Neuronal stem cell (in vitro differentiated cells): ENCODE data around the gene GLI3.
A peak's percentile ranks its signal among the peaks of the same experiment; 100 is the strongest.

Source experiments
- DNase-seq: peaks from one replicate; pipeline ENCODE4 v3.0.0-alpha.2; 2013; ENCODE audit warnings: low spot score
- H2AFZ ChIP-seq: one replicate; pipeline ENCODE4 v1.6.1; 2013; ENCODE audit warnings: mild to moderate bottlenecking, low read length, inconsistent platforms
- H2AK5ac ChIP-seq: 2 replicates; pipeline ENCODE4 v1.6.1; 2013; ENCODE audit warnings: low read depth, mild to moderate bottlenecking, inconsistent platforms, low read length, moderate library complexity, mixed read lengths
- H2BK120ac ChIP-seq: 2 replicates; pipeline ENCODE4 v1.6.1; 2013; ENCODE audit warnings: low read depth, mild to moderate bottlenecking, inconsistent platforms, low read length, moderate library complexity, mixed read lengths
- H2BK12ac ChIP-seq: one replicate; pipeline ENCODE4 v1.6.1; 2013; ENCODE audit warnings: low read length, inconsistent platforms
- H2BK15ac ChIP-seq: 2 replicates; pipeline ENCODE4 v1.6.1; 2013; ENCODE audit warnings: mild to moderate bottlenecking, low read length, inconsistent platforms, mixed read lengths
- H2BK5ac ChIP-seq: one replicate; pipeline ENCODE4 v1.6.1; 2013; ENCODE audit warnings: inconsistent platforms, mild to moderate bottlenecking, low read length, moderate library complexity
- H3K14ac ChIP-seq: one replicate; pipeline ENCODE4 v1.6.1; 2013; ENCODE audit warnings: low read length, inconsistent platforms
- H3K18ac ChIP-seq: 2 replicates; pipeline ENCODE4 v1.6.1; 2013; ENCODE audit warnings: low read length, inconsistent platforms
- H3K23ac ChIP-seq: 2 replicates; pipeline ENCODE4 v1.6.1; 2013; ENCODE audit warnings: low read depth, mild to moderate bottlenecking, mixed read lengths, low read length, inconsistent platforms; ENCODE audit not compliant: poor library complexity
- H3K27ac ChIP-seq: replicated peaks from 3 replicates; pipeline ENCODE4 v1.5.1; 2013; ENCODE audit warnings: low read length, inconsistent platforms
- H3K27me3 ChIP-seq, 3 experiments: 2 replicates each; pipeline ENCODE4 v1.6.1; 2013; ENCODE audit warnings: low read length in 3 of 3, mild to moderate bottlenecking in 2 of 3, inconsistent platforms in 1 of 3, low read depth in 1 of 3, mixed read lengths in 1 of 3, moderate library complexity in 1 of 3; ENCODE audit not compliant: control insufficient read depth in 3 of 3, insufficient read depth in 3 of 3
- H3K36me3 ChIP-seq, 2 donors: replicated peaks in 1 of 2; 2 replicates each; pipeline ENCODE4 v1.6.1; 2013; ENCODE audit warnings: low read length in 2 of 2; ENCODE audit not compliant: control insufficient read depth in 2 of 2, insufficient read depth in 2 of 2
- H3K4ac ChIP-seq: 2 replicates; pipeline ENCODE4 v1.6.1; 2013; ENCODE audit warnings: inconsistent platforms, mild to moderate bottlenecking, low read length, moderate library complexity
- H3K4me1 ChIP-seq, 2 donors: 1 replicate in 1 of 2; 2 replicates in 1 of 2; pipeline ENCODE4 v1.6.1; 2013; ENCODE audit warnings: low read length in 2 of 2, low read depth in 1 of 2; ENCODE audit not compliant: control insufficient read depth in 2 of 2, insufficient read depth in 1 of 2
- H3K4me2 ChIP-seq: one replicate; pipeline ENCODE4 v1.6.1; 2013; ENCODE audit warnings: mild to moderate bottlenecking, low read length, inconsistent platforms; ENCODE audit not compliant: insufficient read depth, poor library complexity, severe bottlenecking
- H3K4me3 ChIP-seq, 2 donors: 2 replicates each; pipeline ENCODE4 v1.5.1; 2013; ENCODE audit warnings: low read length in 2 of 2, mild to moderate bottlenecking in 2 of 2, inconsistent platforms in 1 of 2, moderate library complexity in 1 of 2
- H3K79me1 ChIP-seq: one replicate; pipeline ENCODE4 v1.6.1; 2013; ENCODE audit warnings: low read depth, mild to moderate bottlenecking, inconsistent platforms, low read length, moderate library complexity
- H3K9ac ChIP-seq: one replicate; pipeline ENCODE4 v1.6.1; 2013; ENCODE audit warnings: mild to moderate bottlenecking, low read depth, low read length, inconsistent platforms; ENCODE audit not compliant: poor library complexity
- H3K9me3 ChIP-seq, 2 donors: replicated peaks in 1 of 2; 2 replicates each; pipeline versions ENCODE3 to v1.6.1; 2013; ENCODE audit warnings: low read length in 2 of 2, mild to moderate bottlenecking in 2 of 2, inconsistent platforms in 1 of 2, low read depth in 1 of 2, mixed read lengths in 1 of 2, moderate library complexity in 1 of 2; ENCODE audit not compliant: control insufficient read depth in 2 of 2, insufficient read depth in 1 of 2
- H4K8ac ChIP-seq: one replicate; pipeline ENCODE4 v1.6.1; 2013; ENCODE audit warnings: low read depth, mild to moderate bottlenecking, inconsistent platforms, low read length, moderate library complexity
- H4K91ac ChIP-seq: one replicate; pipeline ENCODE4 v1.6.1; 2013; ENCODE audit warnings: low read length, low read depth, mild to moderate bottlenecking, inconsistent platforms; ENCODE audit not compliant: poor library complexity
- WGBS, 2 donors: extraction: QIAGEN DNeasy Blood & Tissue Kit; methylation state at CpG; one replicate each; pipeline ENCODE4 v1.1.7; 2013; ENCODE audit warnings: missing lambda C conversion rate in 2 of 2, mixed read lengths in 1 of 2; ENCODE audit not compliant: insufficient read length in 2 of 2, insufficient replicate concordance in 1 of 2; ENCODE audit errors: extremely low coverage in 2 of 2; 5-methylcytosine and 5-hydroxymethylcytosine counted together

GLI3 gene

GRCh38 chr7:41979834-41980307 lies 257.1 kb downstream of the GLI3 start:
- no peak overlapping the region for H3K4ac ChIP-seq
- no peak overlapping the region for H2BK15ac ChIP-seq
- H3K14ac ChIP-seq: no peak overlapping the region
- H2AK5ac ChIP-seq: no peak overlapping the region
- H2BK120ac ChIP-seq: no peak overlapping the region
- H4K8ac ChIP-seq: no peak overlapping the region
- peaks cover 24 to 100% of the 10 kb centered on the region in 2 donors for H3K36me3 ChIP-seq
- H2BK12ac ChIP-seq: no peak overlapping the region
- no CpG with 5 or more reads among the region's 6 CpGs for WGBS, 2 donors
- no peak overlapping the region for H3K9ac ChIP-seq
- no peak overlapping the region for H3K4me2 ChIP-seq
- no peaks in the 10 kb centered on the region for H3K27me3 ChIP-seq
- H2BK5ac ChIP-seq: no peak overlapping the region
- no peak overlapping the region for H4K91ac ChIP-seq
- H2AFZ ChIP-seq: no peak overlapping the region
- H3K4me1 ChIP-seq: peaks cover 0 to 23% of the 10 kb centered on the region in 2 donors
- H3K79me1 ChIP-seq: peaks cover 5% of the 10 kb centered on the region
- no peak overlapping the region for H3K18ac ChIP-seq
- no peak overlapping the region for H3K4me3 ChIP-seq
- no peak for DNase-seq
- H3K9me3 ChIP-seq: no peaks in the 10 kb centered on the region
- no peak overlapping the region for H3K27ac ChIP-seq
- no peak overlapping the region for H3K23ac ChIP-seq

- Histone ChIP-seq H3K27ac (no peak overlapping the region), H2BK15ac (no peak overlapping the region), H3K18ac (no peak overlapping the region), H4K91ac (no peak overlapping the region), H2BK12ac (no peak overlapping the region), H3K9ac (no peak overlapping the region), H3K4me3 (no peak overlapping the region), H3K14ac (no peak overlapping the region), H3K23ac (no peak overlapping the region), H3K79me1 (peaks cover 5% of the 10 kb centered on the region), H4K8ac (no peak overlapping the region), H2AFZ (no peak overlapping the region), H3K4me2 (no peak overlapping the region), H2BK120ac (no peak overlapping the region), H3K4ac (no peak overlapping the region), H3K36me3 (peaks cover 30 to 100% of the 10 kb centered on the region in 2 donors), H3K4me1 (peaks cover 0 to 18% of the 10 kb centered on the region in 2 donors), H3K9me3 (no peaks in the 10 kb centered on the region), H3K27me3 (no peaks in the 10 kb centered on the region), H2BK5ac (no peak overlapping the region), H2AK5ac (no peak overlapping the region)
- no CpG with 5 or more reads among the region's 4 CpGs for WGBS, 2 donors
- no peak for DNase-seq
Observed at GRCh38 chr7:41978858-41979257, 258.2 kb downstream of the GLI3 start.

GRCh38 chr7:41977661-41978060 lies 259.3 kb downstream of the GLI3 start:
- no peak overlapping the region for H2BK15ac ChIP-seq
- H2BK12ac ChIP-seq: no peak overlapping the region
- no peak overlapping the region for H2BK120ac ChIP-seq
- H3K79me1 ChIP-seq: peaks cover 5% of the 10 kb centered on the region
- no peaks in the 10 kb centered on the region for H3K9me3 ChIP-seq
- no peak overlapping the region for H3K4me3 ChIP-seq
- H3K36me3 ChIP-seq: peaks cover 33 to 100% of the 10 kb centered on the region in 2 donors
- no peak overlapping the region for H3K18ac ChIP-seq
- no peak overlapping the region for H3K9ac ChIP-seq
- no peak for DNase-seq
- H3K4ac ChIP-seq: no peak overlapping the region
- no peak overlapping the region for H4K8ac ChIP-seq
- no peak overlapping the region for H3K23ac ChIP-seq
- no peak overlapping the region for H4K91ac ChIP-seq
- no CpG with 5 or more reads among the region's 3 CpGs for WGBS, 2 donors
- H3K27me3 ChIP-seq: no peaks in the 10 kb centered on the region
- H2BK5ac ChIP-seq: no peak overlapping the region
- H3K4me2 ChIP-seq: no peak overlapping the region
- peaks cover 0 to 13% of the 10 kb centered on the region in 2 donors for H3K4me1 ChIP-seq
- peak overlapping the region; percentile 37 for H3K27ac ChIP-seq
- no peak overlapping the region for H2AK5ac ChIP-seq
- H3K14ac ChIP-seq: no peak overlapping the region
- no peak overlapping the region for H2AFZ ChIP-seq

GRCh38 chr7:41977151-41977651 lies 259.8 kb downstream of the GLI3 start:
- Histone ChIP-seq H3K18ac (no peak overlapping the region), H3K4ac (no peak overlapping the region), H3K9ac (no peak overlapping the region), H2BK12ac (no peak overlapping the region), H2BK5ac (no peak overlapping the region), H2AK5ac (no peak overlapping the region), H3K79me1 (peaks cover 3% of the 10 kb centered on the region), H2AFZ (no peak overlapping the region), H4K91ac (no peak overlapping the region), H3K14ac (no peak overlapping the region), H2BK15ac (no peak overlapping the region), H3K23ac (no peak overlapping the region), H3K4me3 (no peak overlapping the region), H3K9me3 (no peaks in the 10 kb centered on the region), H3K27me3 (no peaks in the 10 kb centered on the region), H2BK120ac (no peak overlapping the region), H3K27ac (peak overlapping the region; percentile 37), H3K4me2 (no peak overlapping the region), H3K36me3 (peaks cover 36 to 100% of the 10 kb centered on the region in 2 donors), H4K8ac (no peak overlapping the region), H3K4me1 (peaks cover 0 to 13% of the 10 kb centered on the region in 2 donors)
- WGBS, 2 donors: no CpG with 5 or more reads among the region's 9 CpGs
- peak; percentile 42 for DNase-seq
